ENCODE results near the gene THADA.

Gene THADA

DNA sequence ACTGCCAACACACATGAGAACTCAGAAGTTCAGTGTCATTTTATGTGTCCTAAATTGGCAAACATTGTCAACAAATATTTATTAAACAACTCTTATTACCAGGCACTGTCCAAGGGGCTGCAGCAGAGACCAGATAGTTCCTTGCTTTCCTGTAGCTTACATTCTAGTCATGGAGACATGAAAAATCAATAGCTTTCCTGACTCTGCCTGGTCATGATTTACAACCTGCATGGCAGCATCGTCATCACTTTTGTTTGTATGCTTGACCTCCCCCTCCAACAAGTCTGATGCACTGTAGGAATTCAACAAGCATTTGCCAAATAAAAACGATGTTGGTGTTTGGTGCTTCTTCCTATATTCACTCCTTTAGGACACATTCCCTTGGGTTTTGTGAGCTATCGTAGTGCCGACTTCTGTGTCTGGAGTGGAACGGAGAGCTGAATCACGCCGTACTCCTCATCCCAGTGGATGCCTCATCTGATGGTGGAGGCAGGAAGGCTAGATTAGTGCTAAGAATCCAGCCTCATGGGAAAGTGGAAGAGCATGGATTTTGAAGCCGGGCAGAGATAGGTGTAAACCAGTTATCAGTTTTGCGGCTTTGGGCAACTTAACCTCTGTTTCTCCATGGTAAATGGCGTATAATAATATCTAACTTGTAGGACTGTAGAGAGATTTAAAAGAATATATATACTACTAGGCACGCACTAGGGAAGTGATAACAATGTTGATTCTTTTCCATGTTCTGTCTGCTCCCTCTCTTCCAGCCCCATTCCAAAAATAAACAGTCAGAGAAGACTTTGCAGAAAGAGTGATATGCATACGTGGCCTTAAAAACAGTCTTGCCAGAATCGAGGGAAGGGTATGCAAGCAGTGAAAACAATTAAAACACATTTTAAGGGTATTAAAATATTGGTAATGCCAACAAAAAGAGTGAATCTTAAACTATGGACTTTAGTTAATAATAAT lies 249.0 kb downstream of the THADA start:
- no peaks in the 10 kb centered on the region for H3K4me1 ChIP-seq (ENCODE audit: insufficient read depth, poor library complexity, severe bottlenecking)
- H3K4me3 ChIP-seq (ENCODE audit: severe bottlenecking): no peak overlapping the region
- TF ChIP-seq, protein P1, sequence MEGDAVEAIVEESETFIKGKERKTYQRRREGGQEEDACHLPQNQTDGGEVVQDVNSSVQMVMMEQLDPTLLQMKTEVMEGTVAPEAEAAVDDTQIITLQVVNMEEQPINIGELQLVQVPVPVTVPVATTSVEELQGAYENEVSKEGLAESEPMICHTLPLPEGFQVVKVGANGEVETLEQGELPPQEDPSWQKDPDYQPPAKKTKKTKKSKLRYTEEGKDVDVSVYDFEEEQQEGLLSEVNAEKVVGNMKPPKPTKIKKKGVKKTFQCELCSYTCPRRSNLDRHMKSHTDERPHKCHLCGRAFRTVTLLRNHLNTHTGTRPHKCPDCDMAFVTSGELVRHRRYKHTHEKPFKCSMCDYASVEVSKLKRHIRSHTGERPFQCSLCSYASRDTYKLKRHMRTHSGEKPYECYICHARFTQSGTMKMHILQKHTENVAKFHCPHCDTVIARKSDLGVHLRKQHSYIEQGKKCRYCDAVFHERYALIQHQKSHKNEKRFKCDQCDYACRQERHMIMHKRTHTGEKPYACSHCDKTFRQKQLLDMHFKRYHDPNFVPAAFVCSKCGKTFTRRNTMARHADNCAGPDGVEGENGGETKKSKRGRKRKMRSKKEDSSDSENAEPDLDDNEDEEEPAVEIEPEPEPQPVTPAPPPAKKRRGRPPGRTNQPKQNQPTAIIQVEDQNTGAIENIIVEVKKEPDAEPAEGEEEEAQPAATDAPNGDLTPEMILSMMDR (IDR thresholded peaks at IDR 0.05; ENCODE audit: poor library complexity, severe bottlenecking): no peak
- ATAC-seq (ENCODE audit: low read depth): no peak
- H3K27ac ChIP-seq (ENCODE audit: poor library complexity, severe bottlenecking): no peak overlapping the region
- H3K36me3 ChIP-seq (ENCODE audit: low read depth): no peaks in the 10 kb centered on the region
- no peak for DNase-seq (ENCODE audit: low spot score)
- no peaks in the 10 kb centered on the region for H3K27me3 ChIP-seq (ENCODE audit: insufficient read depth, poor library complexity, severe bottlenecking)
- H3K9me3 ChIP-seq (ENCODE audit: severe bottlenecking): no peaks in the 10 kb centered on the region

GRCh38 chr2:43345872-43346271 lies 250.0 kb downstream of the THADA start:
- H3K9me3 ChIP-seq (ENCODE audit: severe bottlenecking): no peaks in the 10 kb centered on the region

DNA sequence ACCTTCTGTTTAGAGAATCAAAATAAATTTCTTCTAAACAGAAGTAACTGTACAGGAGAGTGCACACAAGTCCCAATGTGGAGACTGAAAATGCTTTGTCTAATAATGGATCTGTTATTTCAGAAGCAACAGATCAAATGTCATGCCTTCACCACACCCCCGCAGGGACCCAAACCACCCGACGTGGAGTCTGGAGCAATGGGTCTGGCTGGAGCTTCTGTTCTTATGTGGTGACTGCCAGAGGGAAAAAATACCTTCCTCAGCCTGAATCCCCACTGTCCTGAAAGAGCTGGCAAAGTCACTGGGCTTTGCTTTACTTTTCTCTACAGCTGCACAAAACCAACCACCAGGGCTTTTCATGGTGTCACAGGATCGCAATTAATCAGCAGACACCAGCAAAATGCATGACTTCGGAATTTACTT lies 250.4 kb downstream of the THADA start:
- ATAC-seq (ENCODE audit: low read depth) (no peak), DNase-seq (ENCODE audit: low spot score) (no peak)
- Histone ChIP-seq H3K27ac (ENCODE audit: poor library complexity, severe bottlenecking) (no peak overlapping the region), H3K4me3 (ENCODE audit: severe bottlenecking) (no peak overlapping the region), H3K9me3 (ENCODE audit: severe bottlenecking) (no peaks in the 10 kb centered on the region), H3K36me3 (ENCODE audit: low read depth) (no peaks in the 10 kb centered on the region), H3K27me3 (ENCODE audit: insufficient read depth, poor library complexity, severe bottlenecking) (no peaks in the 10 kb centered on the region), H3K4me1 (ENCODE audit: insufficient read depth, poor library complexity, severe bottlenecking) (peaks cover 11% of the 10 kb centered on the region)
- TF ChIP-seq, protein P1 (IDR thresholded peaks at IDR 0.05; ENCODE audit: poor library complexity, severe bottlenecking): no peak

More at GRCh38 chr2:43345872-43346271, 250.0 kb downstream of the THADA start:
- no peak overlapping the region for H3K27ac ChIP-seq (ENCODE audit: poor library complexity, severe bottlenecking)
- H3K4me3 ChIP-seq (ENCODE audit: severe bottlenecking): no peak overlapping the region
- DNase-seq (ENCODE audit: low spot score): no peak
- H3K4me1 ChIP-seq (ENCODE audit: insufficient read depth, poor library complexity, severe bottlenecking): peaks cover 6% of the 10 kb centered on the region
- TF ChIP-seq, protein P1 (IDR thresholded peaks at IDR 0.05; ENCODE audit: poor library complexity, severe bottlenecking): no peak
- H3K36me3 ChIP-seq (ENCODE audit: low read depth): no peaks in the 10 kb centered on the region
- no peaks in the 10 kb centered on the region for H3K27me3 ChIP-seq (ENCODE audit: insufficient read depth, poor library complexity, severe bottlenecking)
- ATAC-seq (ENCODE audit: low read depth): no peak

GRCh38 chr2:43344868-43345373 lies 250.9 kb downstream of the THADA start:
- Histone ChIP-seq H3K27ac (ENCODE audit: poor library complexity, severe bottlenecking) (no peak overlapping the region), H3K4me3 (ENCODE audit: severe bottlenecking) (no peak overlapping the region), H3K4me1 (ENCODE audit: insufficient read depth, poor library complexity, severe bottlenecking) (peaks cover 16% of the 10 kb centered on the region), H3K27me3 (ENCODE audit: insufficient read depth, poor library complexity, severe bottlenecking) (no peaks in the 10 kb centered on the region), H3K9me3 (ENCODE audit: severe bottlenecking) (no peaks in the 10 kb centered on the region), H3K36me3 (ENCODE audit: low read depth) (no peaks in the 10 kb centered on the region)
- DNase-seq (ENCODE audit: low spot score) (no peak), ATAC-seq (ENCODE audit: low read depth) (no peak)
- TF ChIP-seq, protein P1 (IDR thresholded peaks at IDR 0.05; ENCODE audit: poor library complexity, severe bottlenecking): no peak

Measured in RWPE2 (cell line).